AG04450 (cell line): ENCODE measurements around the gene ATP1B1. TPM values are rescaled to one million over a fixed set of nuclear protein-coding genes. Genes with fewer than 3 reads are reported as not detected.

ENCODE experiments used
- CTCF ChIA-PET: fragments of 300-600, 350-600 bp; formaldehyde crosslinking; extraction: SDS; loops from one replicate; lab custom pipeline; 2022; ENCODE audit warnings: antibody characterized with exemption, inconsistent platforms; lab: Charles Lee
- POLR2A ChIA-PET: fragments of 350-600 bp; formaldehyde crosslinking; extraction: SDS; loops from one replicate; lab custom pipeline; 2021; ENCODE audit warnings: antibody characterized with exemption, inconsistent platforms; lab: Yijun Ruan, JAX
- DNase-seq: peaks from one replicate; pipeline ENCODE4 v3.0.0-alpha.2; 2011; ENCODE audit warnings: low read depth, low spot score
- H3K27ac ChIP-seq: one replicate; pipeline ENCODE4 v1.5.1; 2012; ENCODE audit warnings: low read depth, low read length, control low read depth
- H3K27me3 ChIP-seq: one replicate; pipeline ENCODE4 v1.6.0; 2012; ENCODE audit warnings: low read length; ENCODE audit not compliant: control insufficient read depth, insufficient read depth
- H3K4me3 ChIP-seq: 2 replicates; pipeline ENCODE4 v1.5.1; 2011; ENCODE audit warnings: mild to moderate bottlenecking, low read depth, low read length, control low read depth
- H3K9me3 ChIP-seq: 2 replicates; pipeline ENCODE4 v1.5.1; 2012; ENCODE audit warnings: low read length; ENCODE audit not compliant: control insufficient read depth, insufficient read depth
- CTCF ChIP-seq: IDR thresholded peaks from 2 replicates; pipeline ENCODE4 v1.5.1; 2011; ENCODE audit warnings: low read depth, low read length, control low read depth, inconsistent platforms
- polyA plus RNA-seq: library from polyadenylated mRNA; depleted of rRNA; stranded (reverse); fragments of >200 nt; gene quantifications from 2 replicates; pipeline ENCODE4 v1.2.3, GENCODE V29; 2011

ATP1B1 gene
- polyA plus RNA-seq, 1 experiment, result 25.0 TPM

- H3K9me3 ChIP-seq, result no peaks in the 10 kb centered on the region
- H3K27me3 ChIP-seq, result no peaks in the 10 kb centered on the region
- no peak for DNase-seq
- H3K4me3 ChIP-seq, result no peak overlapping the region
- no peak overlapping the region for H3K27ac ChIP-seq
- TF ChIP-seq CTCF, result no peak
- POLR2A ChIA-PET, result no interaction called here
- CTCF ChIA-PET, result interaction anchor here (1.1 kb wide), 1 partner anchor 207 kb away, joined by 5 read pairs; no protein-coding TSS in a partner anchor
These were observed 35.6 kb downstream of the ATP1B1 start for GRCh38 chr1:169142129-169142528.

DNA sequence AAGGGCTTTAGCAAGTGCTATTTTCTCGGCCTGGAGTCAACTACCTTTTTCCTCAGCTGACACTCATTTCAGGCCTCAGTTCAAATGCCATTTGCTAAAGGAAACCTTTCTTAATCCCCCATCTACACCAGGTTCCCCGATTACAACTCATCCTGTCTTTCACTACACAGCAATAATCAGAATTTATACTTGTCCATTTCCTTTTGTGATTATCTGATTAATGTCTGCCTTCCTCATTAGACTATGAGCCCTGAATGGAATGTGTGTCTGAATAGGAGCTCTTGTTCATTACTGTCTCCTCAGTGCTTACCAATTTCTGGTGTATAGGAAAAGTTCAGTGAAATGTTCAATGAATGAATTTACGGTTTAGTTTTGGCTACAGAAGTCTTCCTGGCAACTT is 36.9 kb downstream of the ATP1B1 start:
- Histone ChIP-seq H3K27ac (no peak overlapping the region), H3K9me3 (no peaks in the 10 kb centered on the region), H3K4me3 (no peak overlapping the region), H3K27me3 (no peaks in the 10 kb centered on the region)
- ChIA-PET POLR2A (no interaction called here), CTCF (interaction anchor here (1.0 kb wide), 1 partner anchor 10 kb away, joined by 3 read pairs; no protein-coding TSS in a partner anchor)
- no peak for DNase-seq
- TF ChIP-seq CTCF, result no peak

GRCh38 chr1:169143984-169144383 is 37.5 kb downstream of the ATP1B1 start:
- Histone ChIP-seq H3K4me3 (no peak overlapping the region), H3K27ac (no peak overlapping the region), H3K9me3 (no peaks in the 10 kb centered on the region), H3K27me3 (no peaks in the 10 kb centered on the region)
- CTCF ChIA-PET, result interaction anchor here (1.0 kb wide), 1 partner anchor 11 kb away, joined by 3 read pairs; no protein-coding TSS in a partner anchor
- POLR2A ChIA-PET, result no interaction called here
- TF ChIP-seq CTCF, result no peak
- no peak for DNase-seq

- no peak for DNase-seq
- H3K4me3 ChIP-seq, result no peak overlapping the region
- ChIA-PET POLR2A (no interaction called here), CTCF (no interaction called here)
- H3K27me3 ChIP-seq, result no peaks in the 10 kb centered on the region
- TF ChIP-seq CTCF, result no peak
- no peaks in the 10 kb centered on the region for H3K9me3 ChIP-seq
- no peak overlapping the region for H3K27ac ChIP-seq
These were observed 38.6 kb downstream of the ATP1B1 start for GRCh38 chr1:169144941-169145626.

DNA sequence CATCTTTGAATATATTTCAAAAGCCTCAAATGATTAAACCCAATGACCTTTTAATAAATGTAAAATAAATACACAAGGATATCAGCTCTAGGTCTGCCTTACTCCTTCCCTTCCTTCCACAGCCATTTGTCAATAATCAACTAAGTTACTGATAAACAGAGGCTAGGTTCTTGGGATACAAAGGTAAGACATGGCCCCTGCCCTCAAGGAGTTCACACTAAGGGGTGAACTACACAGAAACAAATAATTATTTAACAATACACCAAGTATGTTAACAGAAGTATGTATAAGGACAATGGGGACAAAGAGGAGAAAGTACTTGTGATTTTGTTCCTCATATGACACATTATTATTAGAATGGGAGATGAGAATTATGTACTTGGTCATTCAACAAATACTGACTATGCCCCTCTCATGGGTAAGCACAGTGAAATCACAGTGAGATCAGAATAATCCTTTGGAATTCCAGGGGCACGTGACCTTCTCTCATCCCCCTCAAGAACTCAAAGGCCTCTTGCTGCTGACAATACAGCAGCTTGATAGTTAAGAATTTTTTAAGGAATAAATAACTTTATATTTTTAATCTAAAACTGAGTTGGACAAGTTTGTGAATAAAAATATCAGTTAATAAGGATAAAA is 40.2 kb downstream of the ATP1B1 start:
- POLR2A ChIA-PET, result no interaction called here
- no peak overlapping the region for H3K27ac ChIP-seq
- no peak for DNase-seq
- no peak overlapping the region for H3K4me3 ChIP-seq
- TF ChIP-seq CTCF, result no peak
- CTCF ChIA-PET, result interaction anchor here (0.6 kb wide), 1 partner anchor 23 kb away, joined by 3 read pairs; no protein-coding TSS in a partner anchor
- H3K27me3 ChIP-seq, result no peaks in the 10 kb centered on the region
- H3K9me3 ChIP-seq, result no peaks in the 10 kb centered on the region
